ENCODE data around the gene SH3PXD2B. TPM values are rescaled to one million over a fixed set of nuclear protein-coding genes. Genes with fewer than 3 reads are reported as not detected.

Gene SH3PXD2B
- total RNA-seq, 1 experiment from 2014 or later, result 64.1 TPM

- TF ChIP-seq SOX15 (CRISPR knock-in tag; IDR thresholded peaks at IDR 0.05) (no peak), TP53 (CRISPR knock-in tag; IDR thresholded peaks at IDR 0.05) (no peak), ZNF138 (CRISPR knock-in tag; conservative IDR thresholded peaks at IDR 0.05) (no peak), PRRX2 (CRISPR knock-in tag; IDR thresholded peaks at IDR 0.05) (no peak), RORB (CRISPR knock-in tag; IDR thresholded peaks at IDR 0.05) (no peak), TCF7 (CRISPR knock-in tag; IDR thresholded peaks at IDR 0.05; ENCODE audit: low read depth) (no peak), STAT6 (CRISPR knock-in tag; conservative IDR thresholded peaks at IDR 0.05; ENCODE audit: low read depth) (no peak)
- TF ChIP-seq, protein P1, sequence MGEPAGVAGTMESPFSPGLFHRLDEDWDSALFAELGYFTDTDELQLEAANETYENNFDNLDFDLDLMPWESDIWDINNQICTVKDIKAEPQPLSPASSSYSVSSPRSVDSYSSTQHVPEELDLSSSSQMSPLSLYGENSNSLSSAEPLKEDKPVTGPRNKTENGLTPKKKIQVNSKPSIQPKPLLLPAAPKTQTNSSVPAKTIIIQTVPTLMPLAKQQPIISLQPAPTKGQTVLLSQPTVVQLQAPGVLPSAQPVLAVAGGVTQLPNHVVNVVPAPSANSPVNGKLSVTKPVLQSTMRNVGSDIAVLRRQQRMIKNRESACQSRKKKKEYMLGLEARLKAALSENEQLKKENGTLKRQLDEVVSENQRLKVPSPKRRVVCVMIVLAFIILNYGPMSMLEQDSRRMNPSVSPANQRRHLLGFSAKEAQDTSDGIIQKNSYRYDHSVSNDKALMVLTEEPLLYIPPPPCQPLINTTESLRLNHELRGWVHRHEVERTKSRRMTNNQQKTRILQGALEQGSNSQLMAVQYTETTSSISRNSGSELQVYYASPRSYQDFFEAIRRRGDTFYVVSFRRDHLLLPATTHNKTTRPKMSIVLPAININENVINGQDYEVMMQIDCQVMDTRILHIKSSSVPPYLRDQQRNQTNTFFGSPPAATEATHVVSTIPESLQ (CRISPR knock-in tag; IDR thresholded peaks at IDR 0.05), result no peak
- TF ChIP-seq, protein P2, sequence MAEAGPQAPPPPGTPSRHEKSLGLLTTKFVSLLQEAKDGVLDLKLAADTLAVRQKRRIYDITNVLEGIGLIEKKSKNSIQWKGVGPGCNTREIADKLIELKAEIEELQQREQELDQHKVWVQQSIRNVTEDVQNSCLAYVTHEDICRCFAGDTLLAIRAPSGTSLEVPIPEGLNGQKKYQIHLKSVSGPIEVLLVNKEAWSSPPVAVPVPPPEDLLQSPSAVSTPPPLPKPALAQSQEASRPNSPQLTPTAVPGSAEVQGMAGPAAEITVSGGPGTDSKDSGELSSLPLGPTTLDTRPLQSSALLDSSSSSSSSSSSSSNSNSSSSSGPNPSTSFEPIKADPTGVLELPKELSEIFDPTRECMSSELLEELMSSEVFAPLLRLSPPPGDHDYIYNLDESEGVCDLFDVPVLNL (CRISPR knock-in tag; IDR thresholded peaks at IDR 0.05; ENCODE audit: borderline replicate concordance, low read depth), result no peak
- TF ChIP-seq, protein P3, sequence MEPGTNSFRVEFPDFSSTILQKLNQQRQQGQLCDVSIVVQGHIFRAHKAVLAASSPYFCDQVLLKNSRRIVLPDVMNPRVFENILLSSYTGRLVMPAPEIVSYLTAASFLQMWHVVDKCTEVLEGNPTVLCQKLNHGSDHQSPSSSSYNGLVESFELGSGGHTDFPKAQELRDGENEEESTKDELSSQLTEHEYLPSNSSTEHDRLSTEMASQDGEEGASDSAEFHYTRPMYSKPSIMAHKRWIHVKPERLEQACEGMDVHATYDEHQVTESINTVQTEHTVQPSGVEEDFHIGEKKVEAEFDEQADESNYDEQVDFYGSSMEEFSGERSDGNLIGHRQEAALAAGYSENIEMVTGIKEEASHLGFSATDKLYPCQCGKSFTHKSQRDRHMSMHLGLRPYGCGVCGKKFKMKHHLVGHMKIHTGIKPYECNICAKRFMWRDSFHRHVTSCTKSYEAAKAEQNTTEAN (CRISPR knock-in tag; IDR thresholded peaks at IDR 0.05), result no peak
- TF ChIP-seq, protein P4, sequence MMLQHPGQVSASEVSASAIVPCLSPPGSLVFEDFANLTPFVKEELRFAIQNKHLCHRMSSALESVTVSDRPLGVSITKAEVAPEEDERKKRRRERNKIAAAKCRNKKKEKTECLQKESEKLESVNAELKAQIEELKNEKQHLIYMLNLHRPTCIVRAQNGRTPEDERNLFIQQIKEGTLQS (CRISPR knock-in tag; conservative IDR thresholded peaks at IDR 0.05), result no peak
- TF ChIP-seq, protein P5, sequence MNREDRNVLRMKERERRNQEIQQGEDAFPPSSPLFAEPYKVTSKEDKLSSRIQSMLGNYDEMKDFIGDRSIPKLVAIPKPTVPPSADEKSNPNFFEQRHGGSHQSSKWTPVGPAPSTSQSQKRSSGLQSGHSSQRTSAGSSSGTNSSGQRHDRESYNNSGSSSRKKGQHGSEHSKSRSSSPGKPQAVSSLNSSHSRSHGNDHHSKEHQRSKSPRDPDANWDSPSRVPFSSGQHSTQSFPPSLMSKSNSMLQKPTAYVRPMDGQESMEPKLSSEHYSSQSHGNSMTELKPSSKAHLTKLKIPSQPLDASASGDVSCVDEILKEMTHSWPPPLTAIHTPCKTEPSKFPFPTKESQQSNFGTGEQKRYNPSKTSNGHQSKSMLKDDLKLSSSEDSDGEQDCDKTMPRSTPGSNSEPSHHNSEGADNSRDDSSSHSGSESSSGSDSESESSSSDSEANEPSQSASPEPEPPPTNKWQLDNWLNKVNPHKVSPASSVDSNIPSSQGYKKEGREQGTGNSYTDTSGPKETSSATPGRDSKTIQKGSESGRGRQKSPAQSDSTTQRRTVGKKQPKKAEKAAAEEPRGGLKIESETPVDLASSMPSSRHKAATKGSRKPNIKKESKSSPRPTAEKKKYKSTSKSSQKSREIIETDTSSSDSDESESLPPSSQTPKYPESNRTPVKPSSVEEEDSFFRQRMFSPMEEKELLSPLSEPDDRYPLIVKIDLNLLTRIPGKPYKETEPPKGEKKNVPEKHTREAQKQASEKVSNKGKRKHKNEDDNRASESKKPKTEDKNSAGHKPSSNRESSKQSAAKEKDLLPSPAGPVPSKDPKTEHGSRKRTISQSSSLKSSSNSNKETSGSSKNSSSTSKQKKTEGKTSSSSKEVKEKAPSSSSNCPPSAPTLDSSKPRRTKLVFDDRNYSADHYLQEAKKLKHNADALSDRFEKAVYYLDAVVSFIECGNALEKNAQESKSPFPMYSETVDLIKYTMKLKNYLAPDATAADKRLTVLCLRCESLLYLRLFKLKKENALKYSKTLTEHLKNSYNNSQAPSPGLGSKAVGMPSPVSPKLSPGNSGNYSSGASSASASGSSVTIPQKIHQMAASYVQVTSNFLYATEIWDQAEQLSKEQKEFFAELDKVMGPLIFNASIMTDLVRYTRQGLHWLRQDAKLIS (CRISPR knock-in tag; IDR thresholded peaks at IDR 0.05; ENCODE audit: borderline replicate concordance), result no peak
- Mint-ChIP-seq H3K4me1 (0 out of 2 replicates have a peak, but pooled peaks cover 12% of the 10 kb centered on the region), H3K4me3 (no peak overlapping the region), H3K27me3 (ENCODE audit: low read depth) (no peaks in the 10 kb centered on the region), H3K9me3 (no peaks in the 10 kb centered on the region), H3K36me3 (peaks cover 14% of the 10 kb centered on the region), H3K27ac (no peak overlapping the region)
- CTCF ChIA-PET, result interaction anchor here (0.7 kb wide), 2 partner anchors 39 to 255 kb away, joined by 3 to 6 read pairs; no protein-coding TSS in a partner anchor
- ATAC-seq (no peak), DNase-seq (ENCODE audit: low spot score) (no peak)
- POLR2A ChIA-PET, result no interaction called here
Measured at GRCh38 chr5:172411484-172412072, 42.7 kb downstream of the SH3PXD2B start.
